ENCODE data around the gene NT5C1A. TPM values are rescaled to one million over a fixed set of nuclear protein-coding genes. Genes with fewer than 3 reads are reported as not detected.

Gene NT5C1A
- total RNA-seq, 1 donor from 2014 or later: 0.56 TPM

DNA sequence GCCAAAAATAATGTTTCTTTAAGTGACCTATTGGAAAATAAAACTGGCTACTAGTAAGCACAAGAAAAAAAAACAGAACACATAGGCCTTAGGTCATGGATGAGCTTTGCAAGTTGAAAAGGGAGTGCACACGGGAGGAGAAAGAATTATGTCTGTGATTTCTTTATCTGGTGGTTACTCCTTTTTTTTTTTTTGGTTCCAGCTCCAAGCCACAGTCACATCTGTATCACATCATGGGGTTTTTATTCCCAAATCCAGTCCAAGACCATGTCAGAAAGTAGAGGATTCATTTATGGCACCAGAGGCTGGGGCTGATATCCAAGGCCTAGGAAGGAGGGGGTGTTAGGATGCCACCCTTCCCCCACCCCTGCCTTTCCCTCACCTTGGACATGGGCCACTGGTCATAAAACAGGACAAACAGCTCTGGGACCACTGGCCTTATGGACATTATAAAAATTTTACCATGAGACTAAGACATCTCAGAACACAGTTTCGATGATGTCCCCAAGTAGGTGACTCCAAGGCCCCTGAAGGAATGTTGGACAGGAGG is 22.2 kb downstream of the NT5C1A start:
- H3K27ac Mint-ChIP-seq: no peak overlapping the region
- DNase-seq: no peak
- H3K4me3 Mint-ChIP-seq: no peak overlapping the region
- peaks cover 8% of the 10 kb centered on the region for H3K27me3 Mint-ChIP-seq
- intact Hi-C loops (cut with micrococcal nuclease): no loop called here
- H3K4me1 Mint-ChIP-seq: peaks cover 7% of the 10 kb centered on the region
- H3K9me3 Mint-ChIP-seq: no peaks in the 10 kb centered on the region
- no peaks in the 10 kb centered on the region for H3K36me3 Mint-ChIP-seq (ENCODE audit: low read depth)

GRCh38 chr1:39648496-39648895 is 23.4 kb downstream of the NT5C1A start:
- H3K36me3 Mint-ChIP-seq (ENCODE audit: low read depth): no peaks in the 10 kb centered on the region

GRCh38 chr1:39647247-39647646 is 24.7 kb downstream of the NT5C1A start:
- H3K27ac Mint-ChIP-seq: no peak overlapping the region
- intact Hi-C loops (cut with micrococcal nuclease): no loop called here
- H3K4me1 Mint-ChIP-seq: no peaks in the 10 kb centered on the region
- H3K27me3 Mint-ChIP-seq: peaks cover 9% of the 10 kb centered on the region
- H3K36me3 Mint-ChIP-seq (ENCODE audit: low read depth): no peaks in the 10 kb centered on the region
- H3K9me3 Mint-ChIP-seq: no peaks in the 10 kb centered on the region
- DNase-seq: no peak
- no peak overlapping the region for H3K4me3 Mint-ChIP-seq

More at GRCh38 chr1:39648496-39648895, 23.4 kb downstream of the NT5C1A start:
- Mint-ChIP-seq H3K27ac (no peak overlapping the region), H3K4me3 (no peak overlapping the region), H3K9me3 (no peaks in the 10 kb centered on the region), H3K27me3 (peaks cover 6% of the 10 kb centered on the region), H3K4me1 (peaks cover 2% of the 10 kb centered on the region)
- no peak for DNase-seq
- intact Hi-C loops (cut with micrococcal nuclease): no loop called here

DNA sequence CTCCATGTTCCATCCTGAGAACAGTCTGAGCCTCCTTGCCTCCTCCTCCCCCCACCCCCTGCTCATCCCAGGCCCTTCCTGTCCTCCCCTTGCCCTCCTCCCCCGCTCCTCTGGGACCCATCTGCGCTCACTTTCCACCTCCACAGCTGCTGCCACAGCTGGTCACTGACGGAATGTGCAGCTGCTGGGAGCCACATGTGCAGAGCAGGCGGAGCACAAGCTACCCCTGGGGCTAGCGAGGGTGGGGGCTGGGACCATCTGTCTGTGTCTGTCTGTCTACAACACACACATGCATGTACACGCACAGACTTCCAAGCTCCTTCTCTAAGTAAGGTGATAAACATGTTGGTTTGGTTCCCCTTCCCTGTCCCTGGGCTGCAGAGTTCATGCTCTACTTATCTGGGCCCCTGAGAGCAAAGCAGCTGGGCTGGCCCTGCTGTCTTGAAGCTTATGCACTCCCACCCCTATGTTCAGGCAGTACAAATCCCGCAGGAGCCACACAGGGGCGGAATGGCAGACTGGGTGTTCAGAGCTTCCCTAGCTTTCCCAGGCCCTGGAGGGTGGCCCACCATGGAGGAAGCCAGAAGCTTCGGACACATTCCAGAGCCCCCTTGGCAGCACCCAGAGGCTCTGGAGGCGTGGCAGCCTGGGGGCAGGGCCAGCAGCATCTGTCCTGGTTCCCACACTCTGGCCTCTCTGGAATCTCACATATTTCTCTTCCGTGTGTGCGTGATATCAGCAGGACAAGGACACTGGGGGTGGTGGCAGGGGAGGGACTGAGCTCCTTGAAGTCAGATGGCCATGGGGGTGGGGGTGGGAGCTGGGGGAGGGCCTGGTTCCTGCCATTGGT is 25.4 kb downstream of the NT5C1A start:
- DNase-seq: no peak
- no peaks in the 10 kb centered on the region for H3K36me3 Mint-ChIP-seq (ENCODE audit: low read depth)

DNA sequence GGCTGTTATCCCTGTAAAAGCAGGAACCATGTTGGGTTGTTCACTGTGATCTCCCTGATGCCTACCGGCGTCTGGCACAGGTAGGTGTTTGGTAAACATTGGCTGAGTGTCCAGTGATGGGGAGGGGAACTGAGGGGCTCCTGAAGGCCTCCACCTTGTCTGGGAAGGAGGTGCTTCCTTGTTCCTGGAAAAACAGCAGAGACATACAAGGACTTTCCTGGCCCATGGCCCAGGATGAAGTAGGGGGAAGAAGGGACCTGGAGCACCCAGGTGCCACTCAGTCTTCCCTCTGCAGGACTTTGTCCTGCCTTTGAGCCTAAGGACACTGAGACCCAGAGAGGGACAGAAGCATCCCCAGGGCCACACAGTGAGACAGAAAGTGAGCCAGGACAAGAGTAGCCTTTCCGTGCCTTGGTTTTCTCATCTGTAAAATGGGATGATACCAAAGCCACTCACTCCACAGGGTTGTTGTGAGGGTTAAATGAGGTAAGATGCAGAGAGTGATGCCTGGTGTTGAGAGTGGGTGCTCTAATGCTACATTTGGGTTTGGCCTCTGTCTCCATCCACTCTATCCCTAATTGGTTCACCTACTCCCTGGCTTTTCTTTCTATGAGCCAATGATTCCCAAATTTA is 26.4 kb downstream of the NT5C1A start:
- Mint-ChIP-seq H3K9me3 (no peaks in the 10 kb centered on the region), H3K27me3 (peaks cover 14% of the 10 kb centered on the region), H3K27ac (no peak overlapping the region), H3K4me1 (no peaks in the 10 kb centered on the region), H3K36me3 (ENCODE audit: low read depth) (no peaks in the 10 kb centered on the region), H3K4me3 (no peak overlapping the region)
- no peak for DNase-seq
- intact Hi-C loops (cut with micrococcal nuclease): no loop called here

More for the DNA sequence above, 25.4 kb downstream of the NT5C1A start:
- intact Hi-C loops (cut with micrococcal nuclease): no loop called here
- Mint-ChIP-seq H3K4me1 (no peaks in the 10 kb centered on the region), H3K9me3 (no peaks in the 10 kb centered on the region), H3K4me3 (no peak overlapping the region), H3K27ac (no peak overlapping the region), H3K27me3 (peaks cover 9% of the 10 kb centered on the region)

DNA sequence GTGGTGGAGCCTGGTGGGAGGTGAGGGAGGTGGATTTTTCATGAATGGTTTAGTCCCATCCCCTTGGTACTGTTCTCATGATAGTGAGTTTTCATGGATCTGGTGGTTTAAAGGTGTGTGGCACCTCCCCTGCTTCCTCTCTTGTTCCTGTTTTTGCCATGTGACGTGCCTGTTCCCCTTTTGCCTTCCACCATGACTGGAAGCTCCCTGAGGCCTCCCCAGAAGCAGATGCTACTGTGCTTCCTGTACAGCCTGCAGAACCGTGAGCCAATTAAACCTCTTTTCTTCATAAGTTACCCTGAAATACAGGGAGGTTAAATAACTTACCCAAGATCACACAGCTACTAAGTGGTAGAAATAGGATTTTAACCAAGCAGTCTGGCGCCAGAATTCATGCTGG is 28.2 kb downstream of the NT5C1A start:
- Mint-ChIP-seq H3K4me3 (no peak overlapping the region), H3K36me3 (ENCODE audit: low read depth) (no peaks in the 10 kb centered on the region), H3K27me3 (peaks cover 19% of the 10 kb centered on the region), H3K4me1 (no peaks in the 10 kb centered on the region), H3K27ac (no peak overlapping the region), H3K9me3 (no peaks in the 10 kb centered on the region)
- DNase-seq: no peak
- intact Hi-C loops (cut with micrococcal nuclease): no loop called here

DNA sequence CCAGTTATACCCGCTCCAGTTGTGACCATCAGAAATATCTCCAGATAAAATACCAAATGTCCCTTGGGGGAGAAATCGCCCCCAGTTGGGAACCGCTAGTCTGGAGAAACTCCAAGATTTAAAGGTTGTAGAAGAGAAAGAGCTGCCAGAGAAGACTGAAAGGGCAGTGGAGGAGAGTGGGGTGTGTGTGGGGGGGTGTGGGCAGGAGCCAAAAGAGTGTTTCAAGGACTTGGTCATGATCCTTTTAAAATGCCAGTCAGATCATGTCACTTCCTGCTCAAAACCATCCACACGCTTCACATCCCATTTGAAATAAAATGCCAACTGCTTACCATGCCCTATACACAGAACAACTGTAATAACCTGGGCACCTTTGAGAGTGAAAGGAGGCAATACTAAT is 29.1 kb downstream of the NT5C1A start:
- intact Hi-C loops (cut with micrococcal nuclease): no loop called here
- Mint-ChIP-seq H3K4me1 (no peaks in the 10 kb centered on the region), H3K4me3 (no peak overlapping the region), H3K36me3 (ENCODE audit: low read depth) (no peaks in the 10 kb centered on the region), H3K9me3 (no peaks in the 10 kb centered on the region), H3K27me3 (peaks cover 27% of the 10 kb centered on the region), H3K27ac (no peak overlapping the region)
- no peak for DNase-seq

DNA sequence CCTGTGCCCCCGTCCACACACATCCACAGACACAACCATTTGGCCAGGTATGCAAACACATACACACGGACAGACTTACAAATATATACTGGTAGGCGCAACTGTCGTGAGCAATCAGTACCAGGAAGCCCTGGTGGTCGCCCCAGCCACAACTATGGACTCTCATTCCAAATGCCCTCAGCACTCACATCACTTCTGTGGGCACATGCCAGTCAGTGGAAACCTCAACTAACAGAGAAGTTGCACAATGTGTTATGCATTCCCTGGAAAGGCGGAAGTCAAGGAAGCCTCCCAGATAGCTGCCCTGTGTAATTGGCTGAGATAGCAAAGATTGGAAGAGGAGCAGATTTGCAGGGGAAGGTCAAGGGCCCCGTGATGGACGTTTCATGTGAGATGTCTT is 31.0 kb downstream of the NT5C1A start:
- no peak for DNase-seq
- peaks cover 35% of the 10 kb centered on the region for H3K27me3 Mint-ChIP-seq
- H3K4me3 Mint-ChIP-seq: no peak overlapping the region
- H3K27ac Mint-ChIP-seq: no peak overlapping the region
- H3K9me3 Mint-ChIP-seq: no peaks in the 10 kb centered on the region
- no peaks in the 10 kb centered on the region for H3K4me1 Mint-ChIP-seq
- intact Hi-C loops (cut with micrococcal nuclease): no loop called here
- no peaks in the 10 kb centered on the region for H3K36me3 Mint-ChIP-seq (ENCODE audit: low read depth)

DNA sequence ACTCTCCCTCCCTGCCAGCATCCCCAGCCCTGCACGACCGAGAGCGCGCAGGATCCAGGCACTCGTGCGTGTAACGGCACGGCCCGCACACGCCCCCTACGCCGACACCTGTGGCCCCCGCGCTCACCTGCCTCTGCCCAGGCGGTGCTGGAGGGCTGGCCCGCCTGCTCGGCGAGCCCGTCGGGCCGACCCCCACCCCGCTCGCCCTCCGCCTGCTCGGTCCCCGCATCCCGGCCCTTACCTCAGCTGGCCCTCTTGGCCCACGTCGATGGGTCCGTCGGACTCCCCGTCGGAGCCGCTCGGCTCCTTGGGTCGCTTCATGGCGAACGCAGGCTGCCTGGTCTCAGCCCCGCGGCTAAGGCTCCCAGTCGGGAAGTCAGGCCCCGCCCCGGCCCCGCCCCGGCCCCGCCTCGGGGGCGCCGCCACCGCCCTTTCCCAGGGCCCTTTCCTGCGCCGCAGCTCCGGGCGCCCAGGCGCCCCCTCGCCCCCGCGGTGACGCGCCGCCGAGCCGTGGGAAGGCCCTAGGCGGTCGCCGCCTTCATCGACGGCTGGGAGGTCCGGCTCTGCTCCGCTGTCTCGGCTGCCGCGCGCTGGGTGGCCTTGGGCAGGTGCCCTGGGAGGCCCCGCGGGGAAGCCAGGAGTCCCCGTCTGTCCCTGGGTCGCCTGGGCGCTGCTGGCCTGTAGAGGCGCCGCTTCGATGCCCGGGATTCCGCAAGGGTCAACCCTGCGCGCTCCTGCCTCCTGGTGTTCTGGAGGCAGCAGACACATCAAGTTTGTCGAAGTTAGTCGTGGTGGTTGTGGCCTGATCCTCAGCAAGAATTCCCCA is 32.4 kb downstream of the NT5C1A start, which contains the start of gene HEYL:
Gene HEYL, minus strand, starts transcription at position 339 of the 826 bp plus-strand sequence. Its CDS starts 18 bp downstream, at position 321.
- Mint-ChIP-seq H3K36me3 (ENCODE audit: low read depth) (no peaks in the 10 kb centered on the region), H3K27me3 (peaks cover 36% of the 10 kb centered on the region), H3K4me1 (no peaks in the 10 kb centered on the region), H3K9me3 (no peaks in the 10 kb centered on the region), H3K4me3 (peak within 1 kb of the TSS; percentile 69), H3K27ac (no peak within 1 kb of the TSS)
- intact Hi-C loops (cut with micrococcal nuclease): loop anchor here (2.0 kb wide), 1 partner anchor 19 kb away; no protein-coding TSS in a partner anchor
- DNase-seq: peak; percentile 93

- Mint-ChIP-seq H3K4me3 (peak overlapping the region; percentile 69), H3K27me3 (peaks cover 39% of the 10 kb centered on the region), H3K4me1 (no peaks in the 10 kb centered on the region), H3K27ac (no peak overlapping the region), H3K36me3 (ENCODE audit: low read depth) (no peaks in the 10 kb centered on the region), H3K9me3 (no peaks in the 10 kb centered on the region)
- intact Hi-C loops (cut with micrococcal nuclease): loop anchor here (2.0 kb wide), 1 partner anchor 20 kb away; no protein-coding TSS in a partner anchor
- no peak for DNase-seq
Observed at GRCh38 chr1:39638965-39639304, 33.0 kb downstream of the NT5C1A start.

GRCh38 chr1:39637361-39637760 is 34.5 kb downstream of the NT5C1A start:
- H3K4me3 Mint-ChIP-seq: no peak overlapping the region
- H3K9me3 Mint-ChIP-seq: no peaks in the 10 kb centered on the region
- H3K27ac Mint-ChIP-seq: no peak overlapping the region
- H3K4me1 Mint-ChIP-seq: peaks cover 3% of the 10 kb centered on the region
- intact Hi-C loops (cut with micrococcal nuclease): no loop called here
- no peak for DNase-seq
- H3K36me3 Mint-ChIP-seq (ENCODE audit: low read depth): no peaks in the 10 kb centered on the region
- peaks cover 40% of the 10 kb centered on the region for H3K27me3 Mint-ChIP-seq

GRCh38 chr1:39635871-39636210 is 36.1 kb downstream of the NT5C1A start:
- Mint-ChIP-seq H3K27ac (no peak overlapping the region), H3K4me3 (no peak overlapping the region), H3K4me1 (peaks cover 14% of the 10 kb centered on the region), H3K36me3 (ENCODE audit: low read depth) (no peaks in the 10 kb centered on the region), H3K27me3 (peaks cover 38% of the 10 kb centered on the region), H3K9me3 (no peaks in the 10 kb centered on the region)
- DNase-seq: no peak
- intact Hi-C loops (cut with micrococcal nuclease): no loop called here

GRCh38 chr1:39635205-39635870 is 36.6 kb downstream of the NT5C1A start:
- Mint-ChIP-seq H3K4me3 (no peak overlapping the region), H3K9me3 (no peaks in the 10 kb centered on the region), H3K27me3 (peaks cover 34% of the 10 kb centered on the region), H3K36me3 (ENCODE audit: low read depth) (no peaks in the 10 kb centered on the region), H3K4me1 (peaks cover 14% of the 10 kb centered on the region), H3K27ac (no peak overlapping the region)
- intact Hi-C loops (cut with micrococcal nuclease): no loop called here
- no peak for DNase-seq

Data from activated CD4-positive, alpha-beta T cell treated with anti-CD3 and anti-CD28 coated beads, Interleukin-2, amount 10 ng/mL, durations not matched to agents 24 days and 14 days (primary cell).